ENCODE data around the gene RAB26. TPM values are rescaled to one million over a fixed set of nuclear protein-coding genes. Genes with fewer than 3 reads are reported as not detected.

Gene RAB26
- polyA plus RNA-seq, 1 donor (not counting 4 experiments of a cell fraction or from before 2014, with no cell fraction given) = 0.58 TPM

GRCh38 chr16:2166263-2167067, 18.0 kb downstream of the RAB26 start:
- Histone ChIP-seq H3K4me3 (ENCODE audit: control insufficient read depth in 2 of 3, extremely low read depth in 1 of 3, insufficient read depth in 2 of 3, low read depth in 1 of 3, low read length in 3 of 3) (no peak overlapping the region), H3K36me3 (ENCODE audit: control insufficient read depth in 2 of 2, extremely low read depth in 1 of 2, insufficient read depth in 2 of 2, low read length in 2 of 2) (peaks cover 19 to 29% of the 10 kb centered on the region in 2 experiments), H2AFZ (ENCODE audit: control insufficient read depth, low read length) (no peak overlapping the region), H3K79me2 (ENCODE audit: control insufficient read depth, insufficient read depth, low read length) (peaks cover 26% of the 10 kb centered on the region), H3K9ac (ENCODE audit: control insufficient read depth, extremely low read depth, insufficient read depth, low read length) (no peak overlapping the region), H3K4me1 (ENCODE audit: control insufficient read depth, extremely low read depth, insufficient read depth, low read length) (peaks cover 23% of the 10 kb centered on the region), H3K9me3 (ENCODE audit: control insufficient read depth, low read depth, low read length) (no peaks in the 10 kb centered on the region), H3K27ac (ENCODE audit: control insufficient read depth, insufficient read depth, low read length) (no peak overlapping the region), H4K20me1 (ENCODE audit: control insufficient read depth, extremely low read depth, insufficient read depth, low read length) (peaks cover 15% of the 10 kb centered on the region), H3K27me3 (ENCODE audit: control insufficient read depth, extremely low read depth, insufficient read depth, low read length) (no peaks in the 10 kb centered on the region), H3K4me2 (ENCODE audit: control insufficient read depth, extremely low read depth, insufficient read depth, low read depth, low read length) (no peak overlapping the region), H3K9me1 (ENCODE audit: control insufficient read depth, extremely low read depth, insufficient read depth, low read length) (no peaks in the 10 kb centered on the region)
- no peak for FAIRE-seq
- dilution Hi-C loops (cut with MboI; ENCODE audit: extremely low pct_ligation_motif_present, low sequenced_read_pairs) = no loop called here
- no peak for TF ChIP-seq CTCF (optimal IDR thresholded peaks at IDR 0.05 in 1 of 3, IDR thresholded peaks at IDR 0.05 in 1 of 3, conservative IDR thresholded peaks at IDR 0.05 in 1 of 3; ENCODE audit: extremely low read depth in 1 of 3, insufficient read depth in 2 of 3, low read length in 3 of 3)
- no peak for TF ChIP-seq EZH2 (IDR thresholded peaks at IDR 0.05; ENCODE audit: low read length)
- DNase-seq (ENCODE audit: low read depth, low spot score) = no peak

GRCh38 chr16:2167068-2167638, 18.7 kb downstream of the RAB26 start:
- Histone ChIP-seq H3K36me3 (ENCODE audit: control insufficient read depth in 2 of 2, extremely low read depth in 1 of 2, insufficient read depth in 2 of 2, low read length in 2 of 2) (peaks cover 23 to 29% of the 10 kb centered on the region in 2 experiments), H3K9ac (ENCODE audit: control insufficient read depth, extremely low read depth, insufficient read depth, low read length) (no peak overlapping the region), H3K9me1 (ENCODE audit: control insufficient read depth, extremely low read depth, insufficient read depth, low read length) (no peaks in the 10 kb centered on the region), H3K4me2 (ENCODE audit: control insufficient read depth, extremely low read depth, insufficient read depth, low read depth, low read length) (no peak overlapping the region), H3K4me1 (ENCODE audit: control insufficient read depth, extremely low read depth, insufficient read depth, low read length) (peaks cover 16% of the 10 kb centered on the region), H2AFZ (ENCODE audit: control insufficient read depth, low read length) (no peak overlapping the region), H4K20me1 (ENCODE audit: control insufficient read depth, extremely low read depth, insufficient read depth, low read length) (peaks cover 9% of the 10 kb centered on the region), H3K79me2 (ENCODE audit: control insufficient read depth, insufficient read depth, low read length) (peaks cover 26% of the 10 kb centered on the region), H3K4me3 (ENCODE audit: control insufficient read depth in 2 of 3, extremely low read depth in 1 of 3, insufficient read depth in 2 of 3, low read depth in 1 of 3, low read length in 3 of 3) (no peak overlapping the region), H3K27me3 (ENCODE audit: control insufficient read depth, extremely low read depth, insufficient read depth, low read length) (no peaks in the 10 kb centered on the region), H3K9me3 (ENCODE audit: control insufficient read depth, low read depth, low read length) (no peaks in the 10 kb centered on the region), H3K27ac (ENCODE audit: control insufficient read depth, insufficient read depth, low read length) (no peak overlapping the region)
- no peak for FAIRE-seq
- TF ChIP-seq EZH2 (IDR thresholded peaks at IDR 0.05; ENCODE audit: low read length) = no peak
- no peak for TF ChIP-seq CTCF (optimal IDR thresholded peaks at IDR 0.05 in 1 of 3, IDR thresholded peaks at IDR 0.05 in 1 of 3, conservative IDR thresholded peaks at IDR 0.05 in 1 of 3; ENCODE audit: extremely low read depth in 1 of 3, insufficient read depth in 2 of 3, low read length in 3 of 3)
- dilution Hi-C loops (cut with MboI; ENCODE audit: extremely low pct_ligation_motif_present, low sequenced_read_pairs) = no loop called here
- DNase-seq (ENCODE audit: low read depth, low spot score) = no peak
